B cell (primary cell): ENCODE results near the gene GCSAML.

Experiments
- CTCF ChIP-seq: fragments of 200-600 bp; IDR thresholded peaks from one replicate; pipeline ENCODE4 v1.8.0; 2022; ENCODE audit warnings: antibody characterized with exemption, mild to moderate bottlenecking
- EZH2 ChIP-seq: IDR thresholded peaks from 2 replicates; pipeline ENCODE4 v1.6.1; 2012; ENCODE audit warnings: borderline replicate concordance, low read depth, mild to moderate bottlenecking, moderate library complexity, low read length; ENCODE audit not compliant: insufficient read depth, poor library complexity, severe bottlenecking

- no peak for TF ChIP-seq CTCF
- no peak for TF ChIP-seq EZH2
Observed at GRCh38 chr1:247552231-247552630, 3.3 kb downstream of the GCSAML start.
